ENCODE measurements around the gene IL36B.

IL36B gene

GRCh38 chr2:113005030-113005509 lies 47.6 kb downstream of the IL36B start, which contains the start of gene IL36A:
TSS of gene IL36A (plus strand) at chr2:113005459. CDS start at chr2:113005872, 413 bp downstream.
- no peak for DNase-seq

GRCh38 chr2:113002677-113003076 lies 50.0 kb downstream of the IL36B start:
- DNase-seq = no peak

GRCh38 chr2:113000436-113000835 lies 52.2 kb downstream of the IL36B start:
- no peak for DNase-seq

GRCh38 chr2:112997151-112997550 lies 55.5 kb downstream of the IL36B start:
- no peak for DNase-seq

- DNase-seq = no peak
Measured at GRCh38 chr2:112996635-112997034, 56.0 kb downstream of the IL36B start.

- no peak for DNase-seq
Measured at GRCh38 chr2:112995346-112995920, 57.2 kb downstream of the IL36B start.

GRCh38 chr2:112994648-112995047 lies 58.0 kb downstream of the IL36B start:
- DNase-seq = no peak

GRCh38 chr2:112993831-112994230 lies 58.8 kb downstream of the IL36B start:
- no peak for DNase-seq

GRCh38 chr2:112989611-112990010 lies 63.1 kb downstream of the IL36B start:
- no peak for DNase-seq

- DNase-seq = no peak
Measured at GRCh38 chr2:112985090-112985489, 67.6 kb downstream of the IL36B start.

- DNase-seq = no peak
Measured at GRCh38 chr2:112980537-112980936, 72.1 kb downstream of the IL36B start.

GRCh38 chr2:112979731-112980130 lies 72.9 kb downstream of the IL36B start:
- no peak for DNase-seq

GRCh38 chr2:112977559-112978056 lies 75.1 kb downstream of the IL36B start, which contains the start of gene IL36G:
TSS of gene IL36G (plus strand) at chr2:112978006. CDS start at chr2:112978639, 633 bp downstream.
- no peak for DNase-seq

Data from T1000 (cell line).